Bronchial epithelial cell (primary cell): Measurements from ENCODE around the gene DCAF8. TPM values are rescaled to one million over a fixed set of nuclear protein-coding genes. Genes with fewer than 3 reads are reported as not detected.
A peak's percentile ranks its signal among the peaks of the same experiment; 100 is the strongest.

Experiments used
- DNase-seq: peaks from one replicate; pipeline ENCODE4 v3.0.0-alpha.2; 2010; ENCODE audit warnings: low read depth
- FAIRE-seq: peaks from 2 replicates; lab custom pipeline; 2011; peaks lifted over from hg19 to GRCh38; lab: Jason Lieb, UNC
- H3K27me3 ChIP-seq: 2 replicates; pipeline ENCODE4 v1.5.1; 2011; ENCODE audit warnings: low read length; ENCODE audit not compliant: control insufficient read depth, insufficient read depth
- H3K36me3 ChIP-seq: 2 replicates; pipeline ENCODE4 v1.5.1; 2011; ENCODE audit warnings: low read length; ENCODE audit not compliant: control insufficient read depth, insufficient read depth
- H3K4me3 ChIP-seq: 2 replicates; pipeline ENCODE4 v1.5.1; 2011; ENCODE audit warnings: mild to moderate bottlenecking, low read depth, low read length, control low read depth
- CTCF ChIP-seq: IDR thresholded peaks from 2 replicates; pipeline ENCODE4 v1.5.1; 2011; ENCODE audit warnings: mild to moderate bottlenecking, moderate library complexity, low read length, control low read depth, inconsistent platforms; ENCODE audit not compliant: insufficient read depth, severe bottlenecking
- total RNA-seq: library from RNA; depleted of rRNA; stranded (reverse); fragments of >200 nt; gene quantifications from 2 replicates; pipeline ENCODE4 v1.2.1, GENCODE V29; 2014

The DCAF8 gene
- total RNA-seq, 1 donor from 2014 or later: 57.4 TPM

- FAIRE-seq: no peak
- DNase-seq: no peak
- TF ChIP-seq CTCF: no peak
- H3K36me3 ChIP-seq: no peaks in the 10 kb centered on the region
- no peak overlapping the region for H3K4me3 ChIP-seq
- H3K27me3 ChIP-seq: no peaks in the 10 kb centered on the region
Observed at GRCh38 chr1:160258177-160258798, 4.1 kb downstream of the DCAF8 start.

- DNase-seq: no peak
- Histone ChIP-seq H3K4me3 (no peak overlapping the region), H3K27me3 (no peaks in the 10 kb centered on the region), H3K36me3 (no peaks in the 10 kb centered on the region)
- TF ChIP-seq CTCF: no peak
- no peak for FAIRE-seq
Observed at GRCh38 chr1:160257411-160258015, 4.8 kb downstream of the DCAF8 start.

GRCh38 chr1:160256396-160257046 is 5.8 kb downstream of the DCAF8 start:
- no peak for TF ChIP-seq CTCF
- Histone ChIP-seq H3K27me3 (no peaks in the 10 kb centered on the region), H3K4me3 (no peak overlapping the region), H3K36me3 (no peaks in the 10 kb centered on the region)
- peak; percentile 87 for DNase-seq
- FAIRE-seq: no peak

GRCh38 chr1:160255781-160256300 is 6.5 kb downstream of the DCAF8 start:
- peaks cover 2% of the 10 kb centered on the region for H3K36me3 ChIP-seq
- H3K27me3 ChIP-seq: no peaks in the 10 kb centered on the region
- FAIRE-seq (no peak), DNase-seq (no peak)
- no peak overlapping the region for H3K4me3 ChIP-seq
- no peak for TF ChIP-seq CTCF

- DNase-seq (peak; percentile 62), FAIRE-seq (no peak)
- no peaks in the 10 kb centered on the region for H3K27me3 ChIP-seq
- peaks cover 2% of the 10 kb centered on the region for H3K36me3 ChIP-seq
- H3K4me3 ChIP-seq: no peak overlapping the region
- peak; percentile 66 for TF ChIP-seq CTCF
Observed at GRCh38 chr1:160251687-160252526, 10.4 kb downstream of the DCAF8 start.
